Measurements from ENCODE around the gene LBH. TPM values are rescaled to one million over a fixed set of nuclear protein-coding genes. Genes with fewer than 3 reads are reported as not detected.
A peak's percentile ranks its signal among the peaks of the same experiment; 100 is the strongest.

LBH gene
- total RNA-seq, 1 experiment from 2014 or later: 7.1 TPM

DNA sequence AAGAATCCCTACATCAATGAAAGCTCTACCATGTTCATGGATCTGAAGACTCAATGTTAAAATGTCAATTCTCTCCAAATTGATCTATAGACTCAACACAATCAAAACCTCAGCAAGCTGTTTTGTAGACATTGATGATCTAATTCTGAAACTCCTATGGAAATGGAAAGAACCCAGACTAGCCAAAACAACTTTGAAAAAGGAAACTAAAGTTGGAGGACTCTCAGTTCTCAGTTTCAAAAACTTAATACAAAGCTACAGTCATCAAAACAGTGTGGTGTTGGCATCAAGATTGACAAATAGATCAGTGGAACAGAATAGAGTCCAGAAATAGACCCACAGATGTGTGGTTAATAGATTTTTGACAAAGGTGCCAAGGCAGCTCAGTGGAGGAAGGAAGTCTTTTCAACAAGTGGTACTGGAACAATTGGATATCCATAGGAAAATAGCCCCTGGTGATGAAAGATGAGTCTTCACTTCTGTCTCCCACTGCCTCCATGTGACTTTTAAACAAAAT, 30.4 kb downstream of the LBH start:
- H3K4me2 ChIP-seq (ENCODE audit: low read depth, low read length, poor library complexity, severe bottlenecking): no peak overlapping the region
- H3K9ac ChIP-seq (ENCODE audit: low read length): no peak overlapping the region
- no peaks in the 10 kb centered on the region for H3K9me3 ChIP-seq (ENCODE audit: low read length)
- no peaks in the 10 kb centered on the region for H3K27me3 ChIP-seq (ENCODE audit: low read length)
- no peaks in the 10 kb centered on the region for H4K20me1 ChIP-seq (ENCODE audit: insufficient read depth, low read depth, low read length)
- no peaks in the 10 kb centered on the region for H3K4me1 ChIP-seq (ENCODE audit: low read length)
- H3K27ac ChIP-seq (ENCODE audit: low read length): no peak overlapping the region
- no peaks in the 10 kb centered on the region for H3K79me2 ChIP-seq (ENCODE audit: low read length)
- no peak overlapping the region for H2AFZ ChIP-seq (ENCODE audit: low read length)
- DNase-seq: no peak
- no peaks in the 10 kb centered on the region for H3K9me2 ChIP-seq (replicated peaks; ENCODE audit: insufficient read depth, low read length)
- no peaks in the 10 kb centered on the region for H3K36me3 ChIP-seq (ENCODE audit: insufficient read depth, low read length)
- H3K4me3 ChIP-seq (ENCODE audit: low read length): no peak overlapping the region

DNA sequence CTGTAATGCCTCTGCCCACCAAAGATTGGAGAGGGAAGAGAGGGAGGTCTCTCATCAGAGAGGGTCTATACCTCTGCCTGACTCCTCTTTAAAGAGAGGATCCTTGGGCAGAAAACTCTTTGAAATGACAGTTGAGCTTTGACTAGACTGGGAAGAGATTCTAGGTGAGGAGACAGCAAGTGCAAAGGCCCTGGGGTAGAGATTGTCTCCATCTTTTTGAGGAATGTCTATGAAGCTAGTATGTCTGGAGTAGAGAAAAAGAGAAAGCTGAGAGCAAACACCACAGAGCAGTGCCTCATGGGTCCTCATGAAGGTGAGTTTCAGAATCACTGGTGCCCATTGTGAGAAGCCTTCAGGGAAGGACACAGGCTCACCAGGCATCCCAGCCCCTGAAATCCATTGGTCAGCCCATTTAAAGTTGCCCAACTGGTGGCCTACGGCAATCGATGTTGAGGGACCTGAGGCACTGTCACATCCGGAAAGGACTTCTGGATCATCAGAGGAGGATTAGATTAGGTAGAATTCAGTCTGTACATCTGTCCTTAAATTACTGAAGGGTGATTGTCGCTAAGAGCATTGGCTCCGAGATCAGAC, 31.5 kb downstream of the LBH start:
- Histone ChIP-seq H4K20me1 (ENCODE audit: insufficient read depth, low read depth, low read length) (no peaks in the 10 kb centered on the region), H3K9me2 (replicated peaks; ENCODE audit: insufficient read depth, low read length) (no peaks in the 10 kb centered on the region), H3K27ac (ENCODE audit: low read length) (no peak overlapping the region), H3K9me3 (ENCODE audit: low read length) (no peaks in the 10 kb centered on the region), H3K4me3 (ENCODE audit: low read length) (no peak overlapping the region), H2AFZ (ENCODE audit: low read length) (no peak overlapping the region), H3K79me2 (ENCODE audit: low read length) (no peaks in the 10 kb centered on the region), H3K4me1 (ENCODE audit: low read length) (no peaks in the 10 kb centered on the region), H3K36me3 (ENCODE audit: insufficient read depth, low read length) (no peaks in the 10 kb centered on the region), H3K27me3 (ENCODE audit: low read length) (no peaks in the 10 kb centered on the region), H3K4me2 (ENCODE audit: low read depth, low read length, poor library complexity, severe bottlenecking) (no peak overlapping the region), H3K9ac (ENCODE audit: low read length) (no peak overlapping the region)
- peak; percentile 21 for DNase-seq

DNA sequence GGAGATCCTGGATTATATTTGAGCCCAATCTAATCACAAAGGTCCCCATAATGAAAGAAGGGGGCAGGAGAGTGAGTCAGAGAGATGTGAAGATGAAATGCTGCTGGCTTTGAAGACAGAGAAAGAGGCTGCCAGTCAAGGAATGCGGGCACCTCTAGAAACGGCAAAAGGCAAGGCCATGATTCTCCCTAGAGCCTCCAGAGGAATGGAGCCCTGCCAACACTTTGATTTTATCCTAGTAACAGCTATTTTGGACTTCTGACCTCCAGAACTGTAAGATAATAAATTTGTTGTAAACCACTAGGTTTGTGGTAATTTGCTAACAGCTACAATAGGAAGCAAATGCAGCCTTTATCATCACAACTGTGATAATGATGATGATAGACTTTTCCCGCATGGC, 32.9 kb downstream of the LBH start:
- H3K9ac ChIP-seq (ENCODE audit: low read length): no peak overlapping the region
- no peak overlapping the region for H2AFZ ChIP-seq (ENCODE audit: low read length)
- H3K9me3 ChIP-seq (ENCODE audit: low read length): no peaks in the 10 kb centered on the region
- H3K9me2 ChIP-seq (replicated peaks; ENCODE audit: insufficient read depth, low read length): no peaks in the 10 kb centered on the region
- no peak overlapping the region for H3K4me2 ChIP-seq (ENCODE audit: low read depth, low read length, poor library complexity, severe bottlenecking)
- no peaks in the 10 kb centered on the region for H3K79me2 ChIP-seq (ENCODE audit: low read length)
- no peaks in the 10 kb centered on the region for H3K36me3 ChIP-seq (ENCODE audit: insufficient read depth, low read length)
- DNase-seq: no peak
- no peaks in the 10 kb centered on the region for H3K27me3 ChIP-seq (ENCODE audit: low read length)
- H3K4me3 ChIP-seq (ENCODE audit: low read length): no peak overlapping the region
- no peaks in the 10 kb centered on the region for H3K4me1 ChIP-seq (ENCODE audit: low read length)
- H3K27ac ChIP-seq (ENCODE audit: low read length): no peak overlapping the region
- H4K20me1 ChIP-seq (ENCODE audit: insufficient read depth, low read depth, low read length): no peaks in the 10 kb centered on the region

DNA sequence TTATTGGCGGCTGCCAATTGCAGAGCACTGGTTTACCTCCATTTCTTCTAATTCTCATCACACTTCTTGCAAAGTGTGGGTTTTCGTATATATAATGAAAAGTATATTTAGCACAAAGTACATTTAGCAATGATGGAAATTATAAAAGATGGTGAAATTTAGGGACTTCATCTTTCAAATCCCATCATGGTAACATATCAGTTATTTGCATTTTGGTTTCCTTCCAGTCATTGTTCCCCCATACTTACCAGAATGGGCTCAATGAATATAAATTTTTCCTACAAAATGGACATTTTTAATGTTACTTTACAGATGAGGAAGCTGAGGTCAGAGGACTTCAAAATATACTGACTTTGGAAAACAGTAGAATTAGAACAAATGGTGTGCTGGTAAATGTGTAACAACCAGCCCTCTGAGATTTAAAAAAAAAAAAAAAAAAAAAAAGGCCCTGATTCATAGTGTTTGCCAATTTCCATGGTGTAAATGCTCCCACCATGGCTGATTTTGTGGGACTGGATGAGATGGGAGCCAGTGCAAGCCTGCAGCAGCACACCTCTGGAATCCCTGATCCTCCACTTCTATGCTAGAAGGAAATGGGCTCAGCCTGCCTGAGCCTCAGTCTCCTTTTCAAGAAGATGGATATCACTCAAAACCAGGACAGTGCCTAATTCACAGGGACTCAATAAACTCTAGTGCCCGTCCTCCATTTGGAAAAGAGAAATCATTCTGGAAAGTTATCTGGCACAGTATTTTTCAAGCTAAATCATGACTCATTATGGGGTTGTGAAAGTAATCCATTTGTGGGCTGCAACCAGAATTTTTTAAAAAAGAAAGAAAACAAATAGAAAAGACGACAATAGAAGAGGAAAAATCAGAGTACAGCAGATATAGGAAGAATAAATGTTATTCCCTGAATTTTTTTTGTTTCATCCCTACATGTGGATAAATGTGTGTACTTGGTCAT, 34.0 kb downstream of the LBH start:
- DNase-seq: no peak
- H3K4me2 ChIP-seq (ENCODE audit: low read depth, low read length, poor library complexity, severe bottlenecking): no peak overlapping the region

DNA sequence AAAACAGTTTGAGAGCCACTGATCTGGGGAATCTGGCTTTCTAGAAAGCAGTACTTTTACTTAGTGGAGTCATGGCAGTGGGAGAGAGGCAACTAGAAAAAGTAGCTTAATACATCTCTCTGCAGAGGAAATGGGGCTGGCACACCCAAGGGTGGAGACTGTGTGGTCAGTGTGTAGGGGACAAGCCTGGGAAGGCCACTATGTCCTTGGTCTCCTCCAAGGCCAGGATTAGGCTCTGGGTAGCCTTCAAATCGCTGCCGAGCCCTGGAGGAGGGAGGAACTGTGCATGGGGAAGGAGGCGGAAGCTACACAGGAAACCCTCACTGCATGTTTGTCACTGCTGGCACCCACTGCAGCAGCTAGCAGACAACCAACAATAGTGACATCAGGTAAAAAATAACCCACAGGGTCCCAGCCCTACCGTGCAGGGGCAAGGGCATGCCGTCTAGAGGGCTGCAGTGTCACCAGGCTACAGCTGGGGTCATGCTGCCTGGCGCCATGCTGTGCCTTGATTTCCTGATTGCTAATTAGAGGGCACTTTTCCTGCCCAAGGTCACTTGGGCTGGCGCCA, 34.8 kb downstream of the LBH start:
- Histone ChIP-seq H3K4me1 (ENCODE audit: low read length) (no peaks in the 10 kb centered on the region), H3K27me3 (ENCODE audit: low read length) (no peaks in the 10 kb centered on the region), H3K9me3 (ENCODE audit: low read length) (no peaks in the 10 kb centered on the region), H3K4me3 (ENCODE audit: low read length) (no peak overlapping the region), H3K4me2 (ENCODE audit: low read depth, low read length, poor library complexity, severe bottlenecking) (no peak overlapping the region), H3K36me3 (ENCODE audit: insufficient read depth, low read length) (no peaks in the 10 kb centered on the region), H4K20me1 (ENCODE audit: insufficient read depth, low read depth, low read length) (no peaks in the 10 kb centered on the region), H3K9me2 (replicated peaks; ENCODE audit: insufficient read depth, low read length) (no peaks in the 10 kb centered on the region), H3K79me2 (ENCODE audit: low read length) (no peaks in the 10 kb centered on the region), H2AFZ (ENCODE audit: low read length) (no peak overlapping the region), H3K9ac (ENCODE audit: low read length) (no peak overlapping the region), H3K27ac (ENCODE audit: low read length) (no peak overlapping the region)
- no peak for DNase-seq

More for the DNA sequence above, 34.0 kb downstream of the LBH start:
- no peak overlapping the region for H3K27ac ChIP-seq (ENCODE audit: low read length)
- H3K9me3 ChIP-seq (ENCODE audit: low read length): no peaks in the 10 kb centered on the region
- H3K79me2 ChIP-seq (ENCODE audit: low read length): no peaks in the 10 kb centered on the region
- H2AFZ ChIP-seq (ENCODE audit: low read length): no peak overlapping the region
- no peaks in the 10 kb centered on the region for H3K36me3 ChIP-seq (ENCODE audit: insufficient read depth, low read length)
- no peaks in the 10 kb centered on the region for H3K27me3 ChIP-seq (ENCODE audit: low read length)
- H3K4me3 ChIP-seq (ENCODE audit: low read length): no peak overlapping the region
- no peak overlapping the region for H3K9ac ChIP-seq (ENCODE audit: low read length)
- no peaks in the 10 kb centered on the region for H3K9me2 ChIP-seq (replicated peaks; ENCODE audit: insufficient read depth, low read length)
- H4K20me1 ChIP-seq (ENCODE audit: insufficient read depth, low read depth, low read length): no peaks in the 10 kb centered on the region
- H3K4me1 ChIP-seq (ENCODE audit: low read length): no peaks in the 10 kb centered on the region

GRCh38 chr2:30266705-30267104, 35.4 kb downstream of the LBH start:
- Histone ChIP-seq H3K4me2 (ENCODE audit: low read depth, low read length, poor library complexity, severe bottlenecking) (no peak overlapping the region), H3K9me3 (ENCODE audit: low read length) (no peaks in the 10 kb centered on the region), H3K27me3 (ENCODE audit: low read length) (no peaks in the 10 kb centered on the region), H3K4me3 (ENCODE audit: low read length) (no peak overlapping the region), H3K79me2 (ENCODE audit: low read length) (no peaks in the 10 kb centered on the region), H3K4me1 (ENCODE audit: low read length) (no peaks in the 10 kb centered on the region), H3K9me2 (replicated peaks; ENCODE audit: insufficient read depth, low read length) (no peaks in the 10 kb centered on the region), H3K9ac (ENCODE audit: low read length) (no peak overlapping the region), H2AFZ (ENCODE audit: low read length) (no peak overlapping the region), H3K27ac (ENCODE audit: low read length) (no peak overlapping the region), H3K36me3 (ENCODE audit: insufficient read depth, low read length) (no peaks in the 10 kb centered on the region), H4K20me1 (ENCODE audit: insufficient read depth, low read depth, low read length) (no peaks in the 10 kb centered on the region)
- DNase-seq: no peak

- Histone ChIP-seq H3K27me3 (ENCODE audit: low read length) (no peaks in the 10 kb centered on the region), H3K79me2 (ENCODE audit: low read length) (no peaks in the 10 kb centered on the region), H3K9me3 (ENCODE audit: low read length) (no peaks in the 10 kb centered on the region), H2AFZ (ENCODE audit: low read length) (no peak overlapping the region), H4K20me1 (ENCODE audit: insufficient read depth, low read depth, low read length) (no peaks in the 10 kb centered on the region), H3K9me2 (replicated peaks; ENCODE audit: insufficient read depth, low read length) (no peaks in the 10 kb centered on the region), H3K4me2 (ENCODE audit: low read depth, low read length, poor library complexity, severe bottlenecking) (no peak overlapping the region), H3K36me3 (ENCODE audit: insufficient read depth, low read length) (no peaks in the 10 kb centered on the region), H3K4me1 (ENCODE audit: low read length) (no peaks in the 10 kb centered on the region), H3K9ac (ENCODE audit: low read length) (no peak overlapping the region), H3K4me3 (ENCODE audit: low read length) (no peak overlapping the region), H3K27ac (ENCODE audit: low read length) (no peak overlapping the region)
- DNase-seq: no peak
Observed at GRCh38 chr2:30267161-30267975, 36.0 kb downstream of the LBH start.

Measured in Karpas-422 (cell line).